ENCODE results near the gene GAK. TPM values are rescaled to one million over a fixed set of nuclear protein-coding genes. Genes with fewer than 3 reads are reported as not detected.
"Not testable (repeated sequence)": the region's sequence is repeated elsewhere in the genome, so short reads cannot be mapped to it uniquely, and the experiment has no call there.

GAK gene
- total RNA-seq, 4 donors from 2014 or later = 230 to 882 (median 305) TPM

- no peaks in the 10 kb centered on the region for H3K36me3 ChIP-seq
- peak; percentile 36 for DNase-seq
- H3K4me3 ChIP-seq = peak overlapping the region; percentile 56 to 99 (median 77)
- no peaks in the 10 kb centered on the region for H3K9me3 ChIP-seq
- no peaks in the 10 kb centered on the region for H3K27me3 ChIP-seq
- H3K4me1 ChIP-seq = peaks cover 17 to 49% (median 32%) of the 10 kb centered on the region in 4 donors
- in situ Hi-C loops (cut with MboI; ENCODE audit: low pct_ligation_motif_present in 1 of 4, low pct_unique_long_range_greater_than_20kb in 1 of 4, low sequenced_read_pairs in 3 of 4) (no loop called here), intact Hi-C loops (cut with DNase I; ENCODE audit: low total_unique reads) (no loop called here)
- WGBS, 2 donors (ENCODE audit: low coverage in 1 of 2) = 3% methylated on average over 22 of the region's 31 CpGs; no CpG with 5 or more reads in 1 of the 2 donors
- TF ChIP-seq EP300 (IDR thresholded peaks at IDR 0.05; ENCODE audit: low read depth) (no peak), POLR2AphosphoS5 (IDR thresholded peaks at IDR 0.05) (peak in 2 of 3 donors; percentile 43 to 65), CTCF (IDR thresholded peaks at IDR 0.05) (no peak), POLR2A (IDR thresholded peaks at IDR 0.05) (peak; percentile 38)
- peak overlapping the region; percentile 91 to 95 (median 92) for H3K27ac ChIP-seq
Measured at GRCh38 chr4:931194-931959, 739 bp downstream of the GAK start.

GRCh38 chr4:930827-931193, 1.3 kb downstream of the GAK start:
- no peaks in the 10 kb centered on the region for H3K36me3 ChIP-seq

GRCh38 chr4:930028-930551, 2.0 kb downstream of the GAK start:
- H3K27ac ChIP-seq = peak overlapping the region; percentile 91 to 95 (median 92)
- intact Hi-C loops (cut with DNase I; ENCODE audit: low total_unique reads) (no loop called here), in situ Hi-C loops (cut with MboI; ENCODE audit: low pct_ligation_motif_present in 1 of 4, low pct_unique_long_range_greater_than_20kb in 1 of 4, low sequenced_read_pairs in 3 of 4) (no loop called here)
- DNase-seq = no peak
- H3K4me1 ChIP-seq = peaks cover 17 to 59% (median 36%) of the 10 kb centered on the region in 4 donors
- peak overlapping the region in 1 of 4 donors; percentile 72 for H3K4me3 ChIP-seq
- WGBS, 2 donors (ENCODE audit: low coverage in 1 of 2) = 12 to 26% methylated on average over 3 of the region's 3 CpGs
- TF ChIP-seq CTCF (IDR thresholded peaks at IDR 0.05) (no peak), POLR2AphosphoS5 (IDR thresholded peaks at IDR 0.05) (peak in 1 of 3 donors; percentile 40)
- H3K9me3 ChIP-seq = no peaks in the 10 kb centered on the region
- no peaks in the 10 kb centered on the region for H3K27me3 ChIP-seq
- H3K36me3 ChIP-seq = no peaks in the 10 kb centered on the region

More at GRCh38 chr4:930827-931193, 1.3 kb downstream of the GAK start:
- peaks cover 17 to 51% (median 34%) of the 10 kb centered on the region in 4 donors for H3K4me1 ChIP-seq
- H3K27ac ChIP-seq = peak overlapping the region; percentile 91 to 95 (median 92)
- peak; percentile 26 for DNase-seq
- in situ Hi-C loops (cut with MboI; ENCODE audit: low pct_ligation_motif_present in 1 of 4, low pct_unique_long_range_greater_than_20kb in 1 of 4, low sequenced_read_pairs in 3 of 4) = no loop called here
- TF ChIP-seq EP300 (IDR thresholded peaks at IDR 0.05; ENCODE audit: low read depth) (no peak), CTCF (IDR thresholded peaks at IDR 0.05) (no peak), POLR2A (IDR thresholded peaks at IDR 0.05) (no peak), POLR2AphosphoS5 (IDR thresholded peaks at IDR 0.05) (no peak)
- intact Hi-C loops (cut with DNase I; ENCODE audit: low total_unique reads) = no loop called here
- peak overlapping the region; percentile 56 to 99 (median 77) for H3K4me3 ChIP-seq
- H3K9me3 ChIP-seq = no peaks in the 10 kb centered on the region
- no peaks in the 10 kb centered on the region for H3K27me3 ChIP-seq
- 20 to 40% methylated on average over 1 to 7 of the region's 7 CpGs for WGBS, 2 donors (ENCODE audit: low coverage in 1 of 2)

GRCh38 chr4:929096-929765, 2.9 kb downstream of the GAK start:
- H3K27me3 ChIP-seq = no peaks in the 10 kb centered on the region
- no peak for TF ChIP-seq POLR2AphosphoS5 (IDR thresholded peaks at IDR 0.05)
- no peak for TF ChIP-seq EP300 (IDR thresholded peaks at IDR 0.05; ENCODE audit: low read depth)
- no peak for TF ChIP-seq POLR2A (IDR thresholded peaks at IDR 0.05)
- no peak for TF ChIP-seq CTCF (IDR thresholded peaks at IDR 0.05)
- H3K36me3 ChIP-seq = no peaks in the 10 kb centered on the region
- no peak overlapping the region for H3K4me3 ChIP-seq
- H3K4me1 ChIP-seq = peaks cover 17 to 63% (median 36%) of the 10 kb centered on the region in 4 donors
- intact Hi-C loops (cut with DNase I; ENCODE audit: low total_unique reads) = no loop called here
- in situ Hi-C loops (cut with MboI; ENCODE audit: low pct_ligation_motif_present in 1 of 4, low pct_unique_long_range_greater_than_20kb in 1 of 4, low sequenced_read_pairs in 3 of 4) = no loop called here
- peak overlapping the region in 3 of 4 donors; percentile 92 to 95 (median 93) for H3K27ac ChIP-seq
- H3K9me3 ChIP-seq = no peaks in the 10 kb centered on the region
- WGBS, 2 donors (ENCODE audit: low coverage in 1 of 2) = 57 to 87% methylated on average over 1 to 17 of the region's 17 CpGs
- DNase-seq = no peak

- H3K27me3 ChIP-seq; H3K27ac ChIP-seq; in situ Hi-C loops (cut with MboI; ENCODE audit: low pct_ligation_motif_present in 1 of 4, low pct_unique_long_range_greater_than_20kb in 1 of 4, low sequenced_read_pairs in 3 of 4); H3K4me3 ChIP-seq; H3K9me3 ChIP-seq; H3K36me3 ChIP-seq; intact Hi-C loops (cut with DNase I; ENCODE audit: low total_unique reads); DNase-seq: not testable (repeated sequence)
- peaks cover 17 to 55% (median 27%) of the 10 kb centered on the region in 4 donors for H3K4me1 ChIP-seq
- 72% methylated on average over 7 of the region's 21 CpGs; no CpG with 5 or more reads in 1 of the 2 donors for WGBS, 2 donors (ENCODE audit: low coverage in 1 of 2)
Measured at GRCh38 chr4:927566-927965, 4.5 kb downstream of the GAK start.

Data from transverse colon (tissue), 4 donors.